ENCODE data around the gene DLX3.
"Not testable (repeated sequence)": the region's sequence is repeated elsewhere in the genome, so short reads cannot be mapped to it uniquely, and the experiment has no call there.

The DLX3 gene

DNA sequence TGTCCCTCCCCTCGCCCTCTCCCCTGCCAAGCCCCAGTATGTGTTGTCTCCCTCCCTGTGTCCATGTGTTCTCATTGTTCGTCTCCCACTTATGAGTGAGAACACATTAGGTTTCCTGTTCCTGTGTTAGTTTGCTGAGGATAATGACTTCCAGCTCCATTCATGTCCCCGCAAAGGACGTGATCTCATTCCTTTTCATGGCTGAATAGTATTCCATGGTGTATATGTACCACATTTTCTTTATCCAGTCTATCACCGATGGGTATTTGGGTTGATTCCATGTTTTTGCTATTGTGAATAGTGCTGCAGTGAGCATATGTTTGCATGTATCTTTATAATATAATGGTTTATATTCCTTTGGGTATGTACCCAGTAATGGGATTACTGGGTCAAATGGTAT, 45.5 kb upstream of the DLX3 start:
- not testable (repeated sequence) for H2BK15ac ChIP-seq (ENCODE audit: low read length); H3K27ac ChIP-seq (replicated peaks; ENCODE audit: low read length); H4K91ac ChIP-seq (ENCODE audit: low read depth, low read length, poor library complexity); H4K8ac ChIP-seq (ENCODE audit: low read depth, low read length); H3K4me1 ChIP-seq (ENCODE audit: control insufficient read depth in 2 of 2, insufficient read depth in 1 of 2, low read depth in 1 of 2, low read length in 2 of 2); H3K23ac ChIP-seq (ENCODE audit: low read depth, low read length, poor library complexity); H3K4me3 ChIP-seq (ENCODE audit: low read length in 2 of 2); H3K36me3 ChIP-seq (replicated peaks in 1 of 2; ENCODE audit: control insufficient read depth in 2 of 2, insufficient read depth in 2 of 2, low read length in 2 of 2); H3K14ac ChIP-seq (ENCODE audit: low read length); H3K4me2 ChIP-seq (ENCODE audit: insufficient read depth, low read length, poor library complexity, severe bottlenecking); H2AK5ac ChIP-seq (ENCODE audit: low read depth, low read length); H2BK12ac ChIP-seq (ENCODE audit: low read length); H3K79me1 ChIP-seq (ENCODE audit: low read depth, low read length); H2AFZ ChIP-seq (ENCODE audit: low read length); H3K18ac ChIP-seq (ENCODE audit: low read length); H3K9me3 ChIP-seq (replicated peaks in 1 of 2; ENCODE audit: control insufficient read depth in 2 of 2, insufficient read depth in 1 of 2, low read depth in 1 of 2, low read length in 2 of 2); H3K4ac ChIP-seq (ENCODE audit: low read length); H2BK120ac ChIP-seq (ENCODE audit: low read depth, low read length); H3K9ac ChIP-seq (ENCODE audit: low read depth, low read length, poor library complexity); H2BK5ac ChIP-seq (ENCODE audit: low read length); DNase-seq (ENCODE audit: low spot score)
- no CpG with 5 or more reads among the region's 5 CpGs for WGBS, 2 donors (ENCODE audit: extremely low coverage in 2 of 2, insufficient read length in 2 of 2, insufficient replicate concordance in 1 of 2)
- H3K27me3 ChIP-seq (ENCODE audit: control insufficient read depth in 3 of 3, insufficient read depth in 3 of 3, low read depth in 1 of 3, low read length in 3 of 3), result peaks cover 0 to 30% (median 0%) of the 10 kb centered on the region in 3 experiments

DNA sequence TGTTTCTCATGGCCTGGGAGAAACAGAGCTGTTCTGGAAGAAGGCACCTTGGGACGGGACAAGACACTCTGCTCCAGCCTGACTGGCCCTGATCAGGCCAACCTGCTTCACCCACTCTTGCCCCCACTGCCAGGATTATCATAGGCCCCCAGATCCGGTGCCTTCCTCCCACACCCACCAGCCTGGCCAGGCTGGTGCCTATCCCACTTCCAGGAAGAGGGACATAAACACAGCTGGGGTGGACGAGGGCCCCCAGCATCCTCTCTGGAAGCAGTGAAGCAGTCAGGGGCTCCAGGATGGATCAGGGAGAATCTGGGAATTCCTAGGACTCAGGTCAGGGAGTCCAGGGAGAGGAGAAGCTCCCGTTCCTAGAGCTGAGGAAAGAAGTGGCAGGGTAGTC, 44.0 kb upstream of the DLX3 start:
- H3K9me3 ChIP-seq (replicated peaks in 1 of 2; ENCODE audit: control insufficient read depth in 2 of 2, insufficient read depth in 1 of 2, low read depth in 1 of 2, low read length in 2 of 2), result no peaks in the 10 kb centered on the region
- no peak overlapping the region for H4K91ac ChIP-seq (ENCODE audit: low read depth, low read length, poor library complexity)
- H3K27me3 ChIP-seq (ENCODE audit: control insufficient read depth in 3 of 3, insufficient read depth in 3 of 3, low read depth in 1 of 3, low read length in 3 of 3), result peaks cover 0 to 36% (median 0%) of the 10 kb centered on the region in 3 experiments
- no CpG with 5 or more reads among the region's 4 CpGs for WGBS, 2 donors (ENCODE audit: extremely low coverage in 2 of 2, insufficient read length in 2 of 2, insufficient replicate concordance in 1 of 2)
- no peak overlapping the region for H2AFZ ChIP-seq (ENCODE audit: low read length)
- no peak overlapping the region for H3K27ac ChIP-seq (replicated peaks; ENCODE audit: low read length)
- no peak overlapping the region for H3K4me3 ChIP-seq (ENCODE audit: low read length in 2 of 2)
- H3K23ac ChIP-seq (ENCODE audit: low read depth, low read length, poor library complexity), result no peak overlapping the region
- H3K4ac ChIP-seq (ENCODE audit: low read length), result no peak overlapping the region
- H3K14ac ChIP-seq (ENCODE audit: low read length), result no peak overlapping the region
- no peak overlapping the region for H2BK12ac ChIP-seq (ENCODE audit: low read length)
- no peak overlapping the region for H2BK5ac ChIP-seq (ENCODE audit: low read length)
- H3K4me2 ChIP-seq (ENCODE audit: insufficient read depth, low read length, poor library complexity, severe bottlenecking), result no peak overlapping the region
- H2BK120ac ChIP-seq (ENCODE audit: low read depth, low read length), result no peak overlapping the region
- H2AK5ac ChIP-seq (ENCODE audit: low read depth, low read length), result peak overlapping the region; percentile 51
- peaks cover 0 to 11% of the 10 kb centered on the region in 2 donors for H3K4me1 ChIP-seq (ENCODE audit: control insufficient read depth in 2 of 2, insufficient read depth in 1 of 2, low read depth in 1 of 2, low read length in 2 of 2)
- H4K8ac ChIP-seq (ENCODE audit: low read depth, low read length), result no peak overlapping the region
- H3K18ac ChIP-seq (ENCODE audit: low read length), result no peak overlapping the region
- H3K79me1 ChIP-seq (ENCODE audit: low read depth, low read length), result no peaks in the 10 kb centered on the region
- no peaks in the 10 kb centered on the region for H3K36me3 ChIP-seq (replicated peaks in 1 of 2; ENCODE audit: control insufficient read depth in 2 of 2, insufficient read depth in 2 of 2, low read length in 2 of 2)
- no peak overlapping the region for H3K9ac ChIP-seq (ENCODE audit: low read depth, low read length, poor library complexity)
- DNase-seq (ENCODE audit: low spot score), result no peak
- peak overlapping the region; percentile 35 for H2BK15ac ChIP-seq (ENCODE audit: low read length)

DNA sequence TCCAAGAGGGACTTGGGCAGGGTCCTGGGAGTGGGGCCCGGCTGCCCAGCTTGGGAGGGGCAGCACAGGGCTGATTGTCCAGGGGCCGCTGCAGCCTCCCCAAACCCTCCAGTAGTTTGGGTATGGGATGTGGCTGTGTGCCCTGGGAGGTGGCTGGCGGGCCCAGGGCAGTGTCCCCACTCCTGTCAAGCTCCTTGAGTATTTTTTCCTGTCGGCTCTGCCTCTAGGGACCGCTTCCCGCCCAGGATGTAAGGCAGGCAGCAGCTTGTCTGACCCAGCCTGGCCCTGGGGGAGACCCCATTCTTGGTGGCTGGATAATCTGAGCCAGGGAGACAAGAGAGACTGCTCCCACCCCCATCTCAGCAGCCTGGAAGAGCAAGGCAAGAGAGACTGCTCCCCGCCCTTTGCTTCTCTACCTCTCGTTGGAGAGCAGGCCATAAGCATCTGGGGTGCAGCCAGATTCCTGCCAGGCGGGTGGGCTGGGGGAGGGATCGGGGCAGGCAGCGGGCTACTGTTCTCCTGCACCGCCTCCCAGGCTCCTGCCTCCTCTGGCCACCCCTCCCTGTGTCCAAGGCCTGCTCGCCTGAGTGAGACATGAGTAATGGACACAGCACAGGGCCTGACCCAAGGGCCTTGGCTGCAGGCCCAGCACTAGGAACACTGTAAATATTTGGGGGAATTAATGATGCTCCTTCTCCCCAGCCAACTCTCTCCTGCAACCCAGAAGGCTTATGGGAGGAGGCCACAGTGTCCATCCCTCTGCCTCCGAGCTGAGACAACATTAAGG, 42.5 kb upstream of the DLX3 start:
- Histone ChIP-seq H3K4ac (ENCODE audit: low read length) (no peak overlapping the region), H3K23ac (ENCODE audit: low read depth, low read length, poor library complexity) (peak overlapping the region; percentile 48), H3K9ac (ENCODE audit: low read depth, low read length, poor library complexity) (peak overlapping the region; percentile 13), H2BK5ac (ENCODE audit: low read length) (peak overlapping the region; percentile 4), H2AFZ (ENCODE audit: low read length) (peak overlapping the region; percentile 28), H3K36me3 (replicated peaks in 1 of 2; ENCODE audit: control insufficient read depth in 2 of 2, insufficient read depth in 2 of 2, low read length in 2 of 2) (no peaks in the 10 kb centered on the region), H4K91ac (ENCODE audit: low read depth, low read length, poor library complexity) (no peak overlapping the region), H3K9me3 (replicated peaks in 1 of 2; ENCODE audit: control insufficient read depth in 2 of 2, insufficient read depth in 1 of 2, low read depth in 1 of 2, low read length in 2 of 2) (no peaks in the 10 kb centered on the region), H3K79me1 (ENCODE audit: low read depth, low read length) (no peaks in the 10 kb centered on the region), H2AK5ac (ENCODE audit: low read depth, low read length) (peak overlapping the region; percentile 6), H3K27ac (replicated peaks; ENCODE audit: low read length) (no peak overlapping the region), H3K4me2 (ENCODE audit: insufficient read depth, low read length, poor library complexity, severe bottlenecking) (no peak overlapping the region), H3K18ac (ENCODE audit: low read length) (peak overlapping the region; percentile 86), H3K14ac (ENCODE audit: low read length) (no peak overlapping the region), H3K4me3 (ENCODE audit: low read length in 2 of 2) (no peak overlapping the region), H2BK12ac (ENCODE audit: low read length) (peak overlapping the region; percentile 65), H3K27me3 (ENCODE audit: control insufficient read depth in 3 of 3, insufficient read depth in 3 of 3, low read depth in 1 of 3, low read length in 3 of 3) (peaks cover 0 to 36% (median 0%) of the 10 kb centered on the region in 3 experiments), H2BK15ac (ENCODE audit: low read length) (peak overlapping the region; percentile 28), H2BK120ac (ENCODE audit: low read depth, low read length) (no peak overlapping the region), H4K8ac (ENCODE audit: low read depth, low read length) (no peak overlapping the region), H3K4me1 (ENCODE audit: control insufficient read depth in 2 of 2, insufficient read depth in 1 of 2, low read depth in 1 of 2, low read length in 2 of 2) (peaks cover 0 to 11% of the 10 kb centered on the region in 2 donors)
- no peak for DNase-seq (ENCODE audit: low spot score)
- WGBS, 2 donors (ENCODE audit: extremely low coverage in 2 of 2, insufficient read length in 2 of 2, insufficient replicate concordance in 1 of 2), result no CpG with 5 or more reads among the region's 14 CpGs

DNA sequence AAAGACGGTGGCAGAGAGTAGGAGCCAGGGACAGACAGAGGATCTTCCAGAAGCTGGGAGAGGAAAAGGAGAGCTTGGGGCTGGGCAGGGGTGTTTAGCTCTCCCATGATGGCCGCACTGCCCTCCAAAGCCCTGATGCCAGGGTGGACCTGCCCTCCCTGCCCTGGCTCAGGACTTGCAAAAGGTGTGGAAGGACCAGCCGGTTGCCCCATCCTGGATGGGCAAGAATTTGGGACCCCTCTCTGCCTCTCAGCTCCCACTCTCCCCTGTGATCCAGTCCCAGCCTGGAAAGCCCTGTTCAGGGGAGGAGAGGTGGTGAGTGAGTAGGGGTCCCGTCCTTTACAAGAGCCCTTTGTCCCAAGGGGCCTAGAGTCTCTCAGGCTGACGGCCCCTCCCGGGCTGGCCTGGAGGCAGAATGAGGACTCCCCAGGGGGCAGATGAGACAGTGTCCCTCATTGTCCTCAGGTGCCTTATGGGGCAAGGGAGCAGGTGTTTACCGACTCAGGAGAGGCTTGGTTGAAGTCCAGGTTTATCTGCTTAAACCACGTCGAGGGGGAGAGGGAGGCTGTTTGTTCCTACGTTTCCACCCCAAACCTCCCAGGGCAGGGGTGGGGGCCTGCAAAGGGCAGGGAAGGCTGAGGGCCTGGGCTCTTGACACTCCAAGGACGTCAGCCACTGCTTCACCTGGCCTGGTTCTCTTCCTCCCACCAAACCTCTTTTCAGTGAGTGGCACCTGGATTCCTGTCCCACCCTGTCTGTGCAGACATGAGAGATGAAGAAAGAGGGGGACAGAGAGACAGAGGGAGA, 41.6 kb upstream of the DLX3 start:
- peak overlapping the region; percentile 62 for H2BK15ac ChIP-seq (ENCODE audit: low read length)
- H3K4me1 ChIP-seq (ENCODE audit: control insufficient read depth in 2 of 2, insufficient read depth in 1 of 2, low read depth in 1 of 2, low read length in 2 of 2), result peaks cover 0 to 11% of the 10 kb centered on the region in 2 donors
- no peak overlapping the region for H3K4me2 ChIP-seq (ENCODE audit: insufficient read depth, low read length, poor library complexity, severe bottlenecking)
- peak overlapping the region; percentile 28 for H2AFZ ChIP-seq (ENCODE audit: low read length)
- no peaks in the 10 kb centered on the region for H3K36me3 ChIP-seq (replicated peaks in 1 of 2; ENCODE audit: control insufficient read depth in 2 of 2, insufficient read depth in 2 of 2, low read length in 2 of 2)
- no peak overlapping the region for H3K4me3 ChIP-seq (ENCODE audit: low read length in 2 of 2)
- H4K91ac ChIP-seq (ENCODE audit: low read depth, low read length, poor library complexity), result peak overlapping the region; percentile 61
- H2BK120ac ChIP-seq (ENCODE audit: low read depth, low read length), result no peak overlapping the region
- H3K9ac ChIP-seq (ENCODE audit: low read depth, low read length, poor library complexity), result peak overlapping the region; percentile 15
- peak overlapping the region; percentile 50 for H3K23ac ChIP-seq (ENCODE audit: low read depth, low read length, poor library complexity)
- H2BK5ac ChIP-seq (ENCODE audit: low read length), result no peak overlapping the region
- no peaks in the 10 kb centered on the region for H3K9me3 ChIP-seq (replicated peaks in 1 of 2; ENCODE audit: control insufficient read depth in 2 of 2, insufficient read depth in 1 of 2, low read depth in 1 of 2, low read length in 2 of 2)
- H2AK5ac ChIP-seq (ENCODE audit: low read depth, low read length), result peak overlapping the region; percentile 15
- H3K79me1 ChIP-seq (ENCODE audit: low read depth, low read length), result no peaks in the 10 kb centered on the region
- no peak overlapping the region for H3K14ac ChIP-seq (ENCODE audit: low read length)
- peak overlapping the region; percentile 29 for H4K8ac ChIP-seq (ENCODE audit: low read depth, low read length)
- peak overlapping the region; percentile 65 for H2BK12ac ChIP-seq (ENCODE audit: low read length)
- H3K27ac ChIP-seq (replicated peaks; ENCODE audit: low read length), result no peak overlapping the region
- peak overlapping the region; percentile 87 for H3K18ac ChIP-seq (ENCODE audit: low read length)
- peak overlapping the region; percentile 91 for H3K4ac ChIP-seq (ENCODE audit: low read length)
- no peak for DNase-seq (ENCODE audit: low spot score)
- peaks cover 0 to 36% (median 0%) of the 10 kb centered on the region in 3 experiments for H3K27me3 ChIP-seq (ENCODE audit: control insufficient read depth in 3 of 3, insufficient read depth in 3 of 3, low read depth in 1 of 3, low read length in 3 of 3)
- no CpG with 5 or more reads among the region's 11 CpGs for WGBS, 2 donors (ENCODE audit: extremely low coverage in 2 of 2, insufficient read length in 2 of 2, insufficient replicate concordance in 1 of 2)
